ENCODE results near the gene BBLN. TPM values are rescaled to one million over a fixed set of nuclear protein-coding genes. Genes with fewer than 3 reads are reported as not detected.

BBLN gene
- total RNA-seq, 1 donor from 2014 or later, result 389 TPM

DNA sequence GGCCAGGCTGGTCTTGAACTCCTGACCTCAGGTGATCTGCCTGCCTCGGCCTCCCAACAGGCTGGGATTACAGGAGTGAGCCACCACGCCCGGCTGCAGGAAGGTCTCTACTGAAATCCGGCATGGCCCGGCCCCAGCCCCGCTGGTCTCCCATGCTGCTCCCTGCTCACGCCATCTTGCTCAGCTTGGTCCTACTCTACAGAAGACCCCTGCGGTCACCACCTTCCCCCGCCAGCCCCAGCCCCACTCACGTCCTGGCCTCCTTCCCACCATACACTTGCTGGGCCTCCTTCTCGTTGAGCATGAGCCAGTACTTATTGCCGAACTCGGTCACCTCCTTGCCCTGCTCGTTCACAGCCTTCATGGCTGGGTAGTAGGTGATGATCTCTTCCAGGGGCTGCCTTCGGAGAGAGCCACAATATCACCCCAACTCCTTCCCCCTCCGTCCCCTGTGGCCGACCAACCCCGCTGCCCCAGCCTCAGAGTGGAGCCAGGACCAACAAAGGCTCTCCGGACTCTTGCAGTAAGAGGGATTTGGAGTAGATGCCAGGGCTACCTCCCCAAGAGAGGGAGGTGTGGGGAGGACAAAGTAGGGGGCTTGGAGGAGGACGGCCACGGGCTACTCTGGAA lies 36.5 kb upstream of the BBLN start:
- TF ChIP-seq, protein P1, sequence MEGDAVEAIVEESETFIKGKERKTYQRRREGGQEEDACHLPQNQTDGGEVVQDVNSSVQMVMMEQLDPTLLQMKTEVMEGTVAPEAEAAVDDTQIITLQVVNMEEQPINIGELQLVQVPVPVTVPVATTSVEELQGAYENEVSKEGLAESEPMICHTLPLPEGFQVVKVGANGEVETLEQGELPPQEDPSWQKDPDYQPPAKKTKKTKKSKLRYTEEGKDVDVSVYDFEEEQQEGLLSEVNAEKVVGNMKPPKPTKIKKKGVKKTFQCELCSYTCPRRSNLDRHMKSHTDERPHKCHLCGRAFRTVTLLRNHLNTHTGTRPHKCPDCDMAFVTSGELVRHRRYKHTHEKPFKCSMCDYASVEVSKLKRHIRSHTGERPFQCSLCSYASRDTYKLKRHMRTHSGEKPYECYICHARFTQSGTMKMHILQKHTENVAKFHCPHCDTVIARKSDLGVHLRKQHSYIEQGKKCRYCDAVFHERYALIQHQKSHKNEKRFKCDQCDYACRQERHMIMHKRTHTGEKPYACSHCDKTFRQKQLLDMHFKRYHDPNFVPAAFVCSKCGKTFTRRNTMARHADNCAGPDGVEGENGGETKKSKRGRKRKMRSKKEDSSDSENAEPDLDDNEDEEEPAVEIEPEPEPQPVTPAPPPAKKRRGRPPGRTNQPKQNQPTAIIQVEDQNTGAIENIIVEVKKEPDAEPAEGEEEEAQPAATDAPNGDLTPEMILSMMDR (IDR thresholded peaks at IDR 0.05), result no peak
- peaks cover 4 to 15% of the 10 kb centered on the region in 2 donors for H3K4me1 ChIP-seq
- no peak for DNase-seq (ENCODE audit: low spot score in 2 of 2)
- no peaks in the 10 kb centered on the region for H3K27me3 ChIP-seq
- H3K4me3 ChIP-seq, result no peak overlapping the region
- intact Hi-C loops (cut with DNase I), result no loop called here
- H3K9me3 ChIP-seq, result no peaks in the 10 kb centered on the region
- H3K36me3 ChIP-seq, result peaks cover 25 to 29% of the 10 kb centered on the region in 2 donors
- H3K27ac ChIP-seq, result no peak overlapping the region

DNA sequence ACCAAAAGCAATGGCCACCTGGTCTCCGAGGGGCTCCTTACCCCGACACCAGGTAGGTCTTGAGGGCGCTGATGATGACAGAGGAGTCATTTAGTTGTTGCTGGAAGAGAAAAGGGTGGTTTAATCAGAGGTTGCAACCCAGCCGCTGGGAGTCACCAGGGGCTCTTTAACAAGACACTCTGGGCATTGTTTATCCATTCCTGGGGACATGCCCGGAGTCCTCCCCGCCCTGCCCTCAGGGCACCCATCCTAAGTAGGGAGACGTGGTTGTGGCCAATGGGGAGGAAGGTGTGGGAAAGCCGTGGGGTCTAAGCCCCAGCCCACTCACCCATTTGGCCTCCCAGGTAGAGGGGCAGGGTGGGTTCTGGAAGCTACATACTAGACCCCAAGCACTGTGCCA lies 35.6 kb upstream of the BBLN start:
- DNase-seq (ENCODE audit: low spot score in 2 of 2), result no peak
- intact Hi-C loops (cut with DNase I), result no loop called here
- Histone ChIP-seq H3K9me3 (no peaks in the 10 kb centered on the region), H3K27ac (no peak overlapping the region), H3K36me3 (peaks cover 25 to 29% of the 10 kb centered on the region in 2 donors), H3K4me3 (no peak overlapping the region), H3K27me3 (no peaks in the 10 kb centered on the region), H3K4me1 (peaks cover 4 to 19% of the 10 kb centered on the region in 2 donors)
- TF ChIP-seq, protein P1 (IDR thresholded peaks at IDR 0.05), result no peak

DNA sequence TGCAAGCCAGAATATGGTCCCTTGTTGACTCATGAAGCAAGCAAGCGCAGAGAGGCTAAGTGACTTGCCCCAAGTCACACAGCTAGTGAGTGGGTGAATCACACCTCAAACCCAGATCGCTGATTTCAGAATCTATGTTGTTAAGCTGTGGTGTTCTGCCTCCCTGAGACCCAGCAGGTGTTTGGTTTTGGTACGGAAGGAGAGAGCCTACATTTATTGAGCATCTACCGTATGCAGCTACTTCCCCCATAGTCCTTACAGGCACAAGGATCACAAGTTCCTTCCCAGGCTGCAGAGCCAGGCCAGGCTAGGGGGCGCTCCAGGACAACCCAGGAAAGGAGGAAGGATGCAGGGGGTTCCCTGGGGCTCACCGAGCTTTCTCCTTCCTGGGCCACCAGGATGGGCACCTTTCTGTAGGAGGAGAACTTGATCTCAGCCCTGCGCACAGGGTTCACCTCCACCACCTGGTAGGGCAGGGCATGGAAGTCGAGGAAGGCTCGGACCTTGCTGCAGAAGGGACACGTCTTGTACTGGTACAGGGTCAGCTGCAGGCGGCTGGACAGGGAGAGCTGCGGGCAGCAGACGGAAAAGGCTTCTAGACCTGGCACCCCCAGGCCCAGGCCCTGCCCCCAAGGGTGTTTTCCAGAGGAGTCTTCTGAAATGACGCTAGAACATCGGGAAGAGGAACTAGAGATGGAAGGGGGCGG lies 35.0 kb upstream of the BBLN start:
- no peaks in the 10 kb centered on the region for H3K9me3 ChIP-seq
- no peak overlapping the region for H3K4me3 ChIP-seq
- H3K27me3 ChIP-seq, result no peaks in the 10 kb centered on the region
- intact Hi-C loops (cut with DNase I), result loop anchor here (5.0 kb wide), 2 partner anchors 148 to 197 kb away; partner anchors contain the start of genes COQ4 and TRUB2
- TF ChIP-seq, protein P1 (IDR thresholded peaks at IDR 0.05), result peak; percentile 9 to 47 (median 20)
- H3K36me3 ChIP-seq, result peaks cover 25 to 29% of the 10 kb centered on the region in 2 donors
- H3K4me1 ChIP-seq, result peaks cover 4 to 19% of the 10 kb centered on the region in 2 donors
- no peak for DNase-seq (ENCODE audit: low spot score in 2 of 2)
- no peak overlapping the region for H3K27ac ChIP-seq

DNA sequence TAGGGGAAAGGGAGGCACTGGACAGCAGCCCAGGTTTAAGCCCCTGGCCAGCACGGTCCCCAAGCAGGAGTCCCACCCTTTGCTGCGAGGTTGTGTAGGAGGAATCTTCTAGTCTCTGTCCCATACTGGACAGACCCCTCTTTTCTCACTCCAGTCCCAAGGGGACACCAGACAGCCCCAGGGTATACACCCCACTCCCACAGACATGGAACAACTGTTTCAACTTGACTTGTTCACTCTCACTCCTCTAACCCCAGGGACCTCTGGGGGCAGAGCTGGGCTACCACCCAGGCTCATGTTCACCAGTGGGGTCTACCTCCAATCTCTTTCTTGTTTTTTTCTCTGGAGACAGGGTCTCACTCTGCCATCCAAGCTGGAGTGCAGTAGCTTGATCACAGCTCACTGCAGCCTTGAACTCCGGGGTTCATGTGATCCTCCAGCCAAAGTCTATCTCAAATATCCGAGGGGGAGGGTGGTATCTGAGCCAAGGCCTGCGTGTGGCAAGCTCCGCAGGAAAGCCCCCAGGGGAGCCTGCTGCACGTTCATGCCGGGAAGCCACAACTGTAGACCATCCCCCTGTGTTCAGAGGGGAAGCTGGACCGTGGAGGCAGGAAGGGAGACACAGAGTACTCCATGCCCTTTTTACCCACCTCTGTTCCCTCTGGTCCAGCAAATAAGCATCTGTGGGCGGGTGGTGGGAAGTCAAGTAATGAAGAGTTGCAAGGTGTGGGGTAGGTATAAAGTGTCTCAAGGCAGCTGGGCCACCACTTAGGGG lies 34.3 kb upstream of the BBLN start:
- Histone ChIP-seq H3K36me3 (peaks cover 22 to 25% of the 10 kb centered on the region in 2 donors), H3K27me3 (no peaks in the 10 kb centered on the region), H3K4me1 (peaks cover 4 to 19% of the 10 kb centered on the region in 2 donors), H3K9me3 (no peaks in the 10 kb centered on the region), H3K4me3 (peak overlapping the region in 1 of 2 donors; percentile 100), H3K27ac (no peak overlapping the region)
- intact Hi-C loops (cut with DNase I), result loop anchor here (5.0 kb wide), 2 partner anchors 148 to 197 kb away; partner anchors contain the start of genes COQ4 and TRUB2
- no peak for DNase-seq (ENCODE audit: low spot score in 2 of 2)
- TF ChIP-seq, protein P1 (IDR thresholded peaks at IDR 0.05), result no peak

DNA sequence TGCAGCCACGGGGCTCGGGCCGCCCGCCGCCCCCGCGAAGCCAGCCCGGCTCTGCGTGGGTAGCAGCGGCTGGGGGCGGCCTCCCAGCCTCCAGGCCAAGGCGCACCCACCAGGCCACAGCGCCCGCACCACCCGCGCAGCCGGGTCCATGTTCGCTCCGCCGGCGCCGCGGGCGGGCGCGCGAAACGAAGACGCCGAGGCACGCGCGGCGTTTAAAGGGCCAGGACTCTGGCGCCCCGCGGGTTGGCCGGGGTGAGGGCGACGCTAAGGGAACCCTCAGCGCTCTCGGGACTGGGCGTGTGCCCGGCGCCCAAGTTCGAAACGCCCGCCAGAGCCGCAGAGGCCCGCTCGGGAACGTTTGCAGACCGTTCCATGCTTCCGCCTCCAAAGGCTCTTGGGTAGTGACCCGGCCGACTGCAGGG lies 32.5 kb upstream of the BBLN start, which contains the start of gene PTGES2:
TSS of gene PTGES2 (minus strand) at position 162 of the 422 bp plus-strand sequence. CDS start at position 150, 12 bp downstream.
- intact Hi-C loops (cut with DNase I), result loop anchor here (5.0 kb wide), 2 partner anchors 150 to 195 kb away; partner anchors contain the start of genes COQ4 and TRUB2
- peak in 1 of 2 donors; percentile 90 for DNase-seq (ENCODE audit: low spot score in 2 of 2)
- H3K4me3 ChIP-seq, result peak within 1 kb of the TSS; percentile 95 to 100

More for the DNA sequence above, 32.5 kb upstream of the BBLN start, which contains the start of gene PTGES2:
- TF ChIP-seq, protein P1 (IDR thresholded peaks at IDR 0.05), result no peak
- Histone ChIP-seq H3K36me3 (peaks cover 10 to 15% of the 10 kb centered on the region in 2 donors), H3K27me3 (no peaks in the 10 kb centered on the region), H3K27ac (peak within 1 kb of the TSS; percentile 95), H3K4me1 (peaks cover 4 to 19% of the 10 kb centered on the region in 2 donors), H3K9me3 (no peaks in the 10 kb centered on the region)
